Renal cortical epithelial cell (primary cell): ENCODE data around the gene SLCO3A1. TPM values are rescaled to one million over a fixed set of nuclear protein-coding genes. Genes with fewer than 3 reads are reported as not detected.

Experiments
- DNase-seq: peaks from one replicate; pipeline ENCODE4 v3.0.0-alpha.2; 2011; ENCODE audit warnings: low read depth
- total RNA-seq: library from RNA; depleted of rRNA; stranded (reverse); fragments of >200 nt; gene quantifications from 2 replicates; pipeline ENCODE4 v1.2.3, GENCODE V29; 2014

SLCO3A1 gene
- total RNA-seq, 1 donor from 2014 or later: 7.2 TPM

- DNase-seq: no peak
Observed at GRCh38 chr15:91861223-91861622, 7.7 kb downstream of the SLCO3A1 start.

DNA sequence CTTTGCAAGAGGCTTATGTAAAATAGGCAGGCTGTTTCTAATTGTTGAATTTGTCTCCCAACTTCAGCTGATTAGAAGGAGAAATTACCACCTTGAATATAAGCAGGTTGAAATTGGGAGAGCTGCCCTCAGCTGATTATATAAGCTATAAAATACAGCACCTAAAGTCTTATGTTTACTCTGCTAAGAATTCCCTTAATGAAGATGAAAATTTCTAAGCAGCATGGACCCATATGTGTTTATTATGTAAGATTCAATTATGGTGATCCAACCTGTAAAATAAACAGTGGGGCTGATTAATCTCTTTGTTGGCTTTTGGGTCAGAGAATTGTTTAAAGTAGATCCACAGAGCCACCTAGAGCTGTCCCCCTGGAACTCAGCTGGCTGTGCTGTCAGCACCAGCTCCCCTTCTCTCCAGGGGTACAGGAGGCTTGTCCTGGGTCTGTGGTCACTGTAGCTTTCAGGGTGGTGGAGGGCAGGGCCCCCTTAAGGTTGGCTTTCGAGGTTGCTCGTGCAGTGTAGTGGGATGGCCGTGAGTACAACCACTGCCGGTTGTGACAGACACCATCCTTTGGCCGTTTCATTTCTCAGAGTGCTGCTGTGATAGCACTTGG, 9.5 kb downstream of the SLCO3A1 start:
- DNase-seq: no peak

DNA sequence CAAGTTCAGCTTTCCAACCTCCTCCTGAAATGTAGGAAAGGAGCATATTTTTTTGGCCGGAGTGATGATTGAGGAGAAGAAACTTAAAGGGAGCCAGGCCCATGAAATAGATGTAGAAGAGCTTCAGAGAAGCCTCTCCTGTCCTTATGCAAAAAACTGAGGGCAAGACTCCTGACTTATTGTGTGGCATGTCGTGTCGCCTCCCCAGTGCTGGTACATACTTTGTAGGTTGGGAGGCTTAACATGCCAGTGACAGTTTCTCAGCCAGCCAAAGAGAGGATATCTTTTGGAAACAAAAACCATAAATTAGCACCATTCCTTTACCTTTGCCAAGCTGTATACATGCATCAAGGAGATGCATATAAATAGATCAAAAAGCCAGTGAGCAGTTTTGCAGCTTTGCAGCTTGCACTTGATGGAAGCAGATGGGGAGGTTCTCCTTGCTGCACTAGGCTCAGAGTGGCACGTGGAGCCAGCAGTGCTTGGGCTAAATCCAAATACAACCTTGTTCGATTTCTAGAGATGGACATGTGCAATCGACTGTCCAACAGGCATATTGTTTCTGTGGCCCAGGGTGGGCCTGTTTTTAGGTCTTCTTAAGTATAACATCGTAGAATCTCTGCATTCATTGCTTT, 10.2 kb downstream of the SLCO3A1 start:
- DNase-seq: no peak

GRCh38 chr15:91864664-91865063, 11.2 kb downstream of the SLCO3A1 start:
- no peak for DNase-seq

DNA sequence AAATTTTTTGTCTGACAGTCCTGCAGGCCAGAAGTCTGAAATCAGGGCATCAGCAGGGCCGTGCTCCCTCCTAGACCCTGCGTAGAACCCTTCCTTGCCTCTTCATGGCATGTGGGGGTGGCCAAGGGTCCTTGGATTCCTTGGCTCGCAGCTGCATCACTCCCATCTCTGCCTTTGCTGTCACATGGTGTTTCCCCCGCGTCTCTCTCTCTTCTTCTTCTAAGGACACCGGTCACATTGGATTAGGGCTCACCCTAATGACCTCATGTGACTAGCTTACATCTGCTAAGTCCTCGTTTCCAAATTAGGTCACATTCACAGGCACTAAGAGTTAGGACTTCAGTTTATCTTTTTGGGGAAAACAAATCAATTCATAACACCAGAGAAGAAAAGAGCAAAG, 12.0 kb downstream of the SLCO3A1 start:
- no peak for DNase-seq

- DNase-seq: peak; percentile 47
Observed at GRCh38 chr15:91865950-91866349, 12.4 kb downstream of the SLCO3A1 start.

GRCh38 chr15:91866371-91866905, 12.9 kb downstream of the SLCO3A1 start:
- peak; percentile 71 for DNase-seq

DNA sequence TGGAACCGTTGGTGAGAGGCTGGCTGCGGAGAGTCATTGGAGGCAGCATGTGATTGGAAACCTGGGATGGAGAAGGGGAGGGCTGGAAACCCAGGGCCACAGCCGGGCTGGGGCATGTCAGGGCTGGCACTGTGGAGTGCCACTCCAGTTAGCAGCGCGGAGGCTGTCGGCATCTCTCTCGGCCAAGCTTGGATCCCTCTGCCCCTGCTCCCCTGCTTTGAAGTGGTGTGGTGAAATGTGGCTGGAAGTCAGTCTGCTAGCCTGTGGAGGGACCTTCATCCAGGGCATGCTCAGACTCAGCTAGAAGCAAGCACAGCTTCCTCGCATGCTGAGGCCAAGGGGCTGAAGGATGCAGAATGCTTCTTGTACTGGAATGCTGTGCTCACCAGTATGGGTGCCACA, 13.5 kb downstream of the SLCO3A1 start:
- no peak for DNase-seq

DNA sequence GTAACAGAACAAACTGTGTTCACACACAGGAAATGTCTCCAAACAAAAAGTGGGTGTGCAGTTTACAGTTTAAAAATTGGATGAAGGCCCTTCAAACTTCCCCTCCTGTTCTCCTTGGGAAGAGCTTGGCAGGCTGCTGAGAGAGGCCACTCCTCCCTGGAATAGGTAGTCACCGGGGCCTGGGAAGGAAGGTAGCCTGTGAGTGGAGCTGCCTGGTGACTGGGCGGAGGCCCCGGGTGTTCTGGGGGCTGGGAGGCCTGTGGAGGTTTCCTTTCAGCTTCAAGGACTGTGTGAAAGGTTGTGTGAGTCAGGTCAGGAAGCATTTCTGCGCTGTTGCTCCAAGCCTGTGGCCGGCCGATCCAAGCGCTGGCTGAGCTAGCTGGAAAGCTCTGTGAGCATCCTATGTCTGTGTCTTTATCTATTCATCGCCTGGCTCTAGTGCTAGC, 14.1 kb downstream of the SLCO3A1 start:
- peak; percentile 93 for DNase-seq

GRCh38 chr15:91870876-91871537, 17.5 kb downstream of the SLCO3A1 start:
- DNase-seq: no peak

- DNase-seq: no peak
Observed at GRCh38 chr15:91871837-91872236, 18.3 kb downstream of the SLCO3A1 start.

GRCh38 chr15:91872356-91873137, 19.0 kb downstream of the SLCO3A1 start:
- DNase-seq: no peak

- no peak for DNase-seq
Observed at GRCh38 chr15:91873138-91873536, 19.6 kb downstream of the SLCO3A1 start.

GRCh38 chr15:91874171-91874570, 20.7 kb downstream of the SLCO3A1 start:
- no peak for DNase-seq

DNA sequence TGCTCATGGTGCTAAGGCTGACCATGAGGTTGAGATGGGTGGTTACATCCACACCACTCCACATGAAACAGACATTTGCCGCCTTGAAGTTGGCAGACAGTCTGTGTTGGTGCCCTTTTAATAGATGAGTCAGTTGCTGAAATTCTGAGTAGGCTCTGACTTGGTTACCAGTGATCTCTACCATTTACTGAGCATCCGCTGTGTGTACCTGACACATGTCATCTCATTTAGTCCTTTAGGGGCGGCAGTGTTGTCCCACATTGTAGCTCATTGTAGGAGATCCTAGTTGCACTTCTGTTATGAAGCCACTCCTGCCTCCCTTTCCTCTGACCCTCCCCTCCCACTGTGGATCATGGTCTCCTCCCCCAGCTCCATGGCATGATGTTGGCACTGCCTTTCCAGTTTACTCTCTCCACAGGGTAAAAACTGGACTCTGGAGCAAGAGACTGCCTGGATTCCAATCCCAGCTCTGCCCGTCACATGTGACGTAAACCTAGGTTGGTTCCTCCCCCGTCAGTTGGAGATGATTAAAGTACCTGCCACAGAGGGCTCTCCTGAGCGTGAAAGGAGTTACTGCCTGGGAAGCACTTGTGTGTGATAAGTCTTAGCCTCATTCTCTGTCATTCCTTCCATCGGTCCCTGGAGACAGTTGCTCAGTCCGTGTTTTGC, 21.6 kb downstream of the SLCO3A1 start:
- no peak for DNase-seq

- DNase-seq: no peak
Observed at GRCh38 chr15:91876187-91876586, 22.7 kb downstream of the SLCO3A1 start.

DNA sequence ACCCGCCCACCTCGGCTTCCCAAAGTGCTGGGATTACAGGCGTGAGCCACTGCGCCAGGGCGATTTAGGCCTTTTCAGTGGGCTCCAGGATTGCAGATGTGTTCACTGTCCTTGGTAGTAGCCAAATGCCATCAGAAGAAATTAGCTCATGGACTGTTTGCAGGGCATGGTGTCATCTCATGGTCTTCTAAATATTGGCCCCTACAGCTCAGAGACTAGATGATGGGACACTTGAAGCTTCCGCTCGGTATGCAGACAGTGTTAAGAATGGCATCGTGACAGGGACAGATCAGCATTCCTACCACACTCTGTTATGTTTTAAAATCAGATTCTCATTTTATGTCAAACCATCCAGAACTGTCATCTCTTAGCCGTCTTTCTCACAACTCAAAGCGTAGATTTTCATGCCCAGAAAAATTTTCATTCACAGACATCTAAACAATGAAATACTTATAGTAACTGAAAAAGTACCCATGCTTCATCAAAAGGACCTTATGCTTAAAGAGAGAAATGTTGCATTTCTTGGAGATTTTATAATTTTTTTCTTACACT, 24.9 kb downstream of the SLCO3A1 start:
- no peak for DNase-seq

DNA sequence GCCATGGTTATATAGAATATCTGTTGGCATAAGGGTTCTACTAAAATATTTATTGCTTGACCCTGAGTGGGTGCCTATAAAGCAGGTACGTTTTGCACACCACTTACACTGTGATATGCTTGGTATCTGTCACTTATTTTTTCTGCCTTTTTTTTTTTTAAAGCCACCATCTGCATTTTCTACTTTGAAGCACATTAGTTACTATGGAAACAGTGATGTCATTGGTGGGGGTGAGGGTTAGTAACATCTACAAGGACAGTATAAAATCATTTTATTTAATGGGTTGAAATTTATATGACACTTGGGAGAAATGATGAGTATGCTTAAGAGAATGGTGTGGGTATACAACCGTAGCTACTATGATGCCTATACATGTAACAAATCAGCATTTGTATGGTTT, 25.6 kb downstream of the SLCO3A1 start:
- no peak for DNase-seq

- no peak for DNase-seq
Observed at GRCh38 chr15:91880373-91880772, 26.9 kb downstream of the SLCO3A1 start.

DNA sequence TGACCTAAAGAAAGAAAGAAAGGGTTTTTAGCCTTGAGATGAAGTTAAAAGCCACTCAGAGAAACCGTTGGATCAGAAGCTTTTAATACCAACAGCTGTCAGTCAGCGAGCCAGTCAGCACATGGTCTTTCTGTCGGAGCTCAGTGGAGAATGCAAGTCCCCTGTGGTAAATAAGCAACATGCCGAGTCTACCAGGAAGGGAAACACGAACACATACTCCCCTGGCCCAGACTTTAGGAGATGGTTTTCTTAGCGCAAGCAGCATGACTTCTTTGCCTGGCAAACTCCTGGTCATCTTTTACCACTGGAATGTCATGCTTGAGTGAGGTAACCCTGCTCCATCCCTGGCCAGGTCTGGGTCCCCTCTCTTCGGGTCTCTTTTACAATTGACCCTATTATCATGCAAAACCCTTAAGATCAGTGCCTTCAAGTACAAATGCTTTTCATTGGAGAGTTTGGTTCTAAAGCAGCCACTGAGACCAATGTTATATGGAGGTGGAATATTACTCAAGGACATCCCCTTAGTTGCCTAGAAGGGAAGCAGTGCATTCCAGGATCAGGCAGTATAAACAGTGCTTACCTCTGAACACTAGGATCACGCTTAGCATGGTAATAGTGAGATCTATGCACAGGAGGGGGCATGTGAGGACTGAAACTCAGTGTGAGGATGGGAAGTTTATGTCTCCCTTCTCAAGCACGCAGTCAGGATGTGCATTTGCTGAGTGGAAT, 28.2 kb downstream of the SLCO3A1 start:
- DNase-seq: peak; percentile 40
